Neural cell (in vitro differentiated cells): ENCODE measurements around the gene PEX6.
"Not testable (repeated sequence)": the region's sequence is repeated elsewhere in the genome, so short reads cannot be mapped to it uniquely, and the experiment has no call there.

Experiments used
- RAD21 ChIP-seq: fragments of 450-650 bp; conservative IDR thresholded peaks from 2 replicates; pipeline ENCODE4 v1.6.1; 2014; ENCODE audit warnings: antibody characterized with exemption, mild to moderate bottlenecking, moderate library complexity
- TF ChIP-seq, protein P1 (sequence below): fragments of 450-650 bp; IDR thresholded peaks from 2 replicates; pipeline ENCODE4 v1.5.1; 2014; ENCODE audit warnings: antibody characterized with exemption, mild to moderate bottlenecking, moderate library complexity; ENCODE audit not compliant: poor library complexity, severe bottlenecking
- TF ChIP-seq, protein P2 (sequence below): IDR thresholded peaks from 2 replicates; pipeline ENCODE4 v1.6.1; 2012; ENCODE audit warnings: borderline replicate concordance

- TF ChIP-seq, protein P1, sequence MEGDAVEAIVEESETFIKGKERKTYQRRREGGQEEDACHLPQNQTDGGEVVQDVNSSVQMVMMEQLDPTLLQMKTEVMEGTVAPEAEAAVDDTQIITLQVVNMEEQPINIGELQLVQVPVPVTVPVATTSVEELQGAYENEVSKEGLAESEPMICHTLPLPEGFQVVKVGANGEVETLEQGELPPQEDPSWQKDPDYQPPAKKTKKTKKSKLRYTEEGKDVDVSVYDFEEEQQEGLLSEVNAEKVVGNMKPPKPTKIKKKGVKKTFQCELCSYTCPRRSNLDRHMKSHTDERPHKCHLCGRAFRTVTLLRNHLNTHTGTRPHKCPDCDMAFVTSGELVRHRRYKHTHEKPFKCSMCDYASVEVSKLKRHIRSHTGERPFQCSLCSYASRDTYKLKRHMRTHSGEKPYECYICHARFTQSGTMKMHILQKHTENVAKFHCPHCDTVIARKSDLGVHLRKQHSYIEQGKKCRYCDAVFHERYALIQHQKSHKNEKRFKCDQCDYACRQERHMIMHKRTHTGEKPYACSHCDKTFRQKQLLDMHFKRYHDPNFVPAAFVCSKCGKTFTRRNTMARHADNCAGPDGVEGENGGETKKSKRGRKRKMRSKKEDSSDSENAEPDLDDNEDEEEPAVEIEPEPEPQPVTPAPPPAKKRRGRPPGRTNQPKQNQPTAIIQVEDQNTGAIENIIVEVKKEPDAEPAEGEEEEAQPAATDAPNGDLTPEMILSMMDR = not testable (repeated sequence)
- TF ChIP-seq RAD21 = not testable (repeated sequence)
- TF ChIP-seq, protein P2, sequence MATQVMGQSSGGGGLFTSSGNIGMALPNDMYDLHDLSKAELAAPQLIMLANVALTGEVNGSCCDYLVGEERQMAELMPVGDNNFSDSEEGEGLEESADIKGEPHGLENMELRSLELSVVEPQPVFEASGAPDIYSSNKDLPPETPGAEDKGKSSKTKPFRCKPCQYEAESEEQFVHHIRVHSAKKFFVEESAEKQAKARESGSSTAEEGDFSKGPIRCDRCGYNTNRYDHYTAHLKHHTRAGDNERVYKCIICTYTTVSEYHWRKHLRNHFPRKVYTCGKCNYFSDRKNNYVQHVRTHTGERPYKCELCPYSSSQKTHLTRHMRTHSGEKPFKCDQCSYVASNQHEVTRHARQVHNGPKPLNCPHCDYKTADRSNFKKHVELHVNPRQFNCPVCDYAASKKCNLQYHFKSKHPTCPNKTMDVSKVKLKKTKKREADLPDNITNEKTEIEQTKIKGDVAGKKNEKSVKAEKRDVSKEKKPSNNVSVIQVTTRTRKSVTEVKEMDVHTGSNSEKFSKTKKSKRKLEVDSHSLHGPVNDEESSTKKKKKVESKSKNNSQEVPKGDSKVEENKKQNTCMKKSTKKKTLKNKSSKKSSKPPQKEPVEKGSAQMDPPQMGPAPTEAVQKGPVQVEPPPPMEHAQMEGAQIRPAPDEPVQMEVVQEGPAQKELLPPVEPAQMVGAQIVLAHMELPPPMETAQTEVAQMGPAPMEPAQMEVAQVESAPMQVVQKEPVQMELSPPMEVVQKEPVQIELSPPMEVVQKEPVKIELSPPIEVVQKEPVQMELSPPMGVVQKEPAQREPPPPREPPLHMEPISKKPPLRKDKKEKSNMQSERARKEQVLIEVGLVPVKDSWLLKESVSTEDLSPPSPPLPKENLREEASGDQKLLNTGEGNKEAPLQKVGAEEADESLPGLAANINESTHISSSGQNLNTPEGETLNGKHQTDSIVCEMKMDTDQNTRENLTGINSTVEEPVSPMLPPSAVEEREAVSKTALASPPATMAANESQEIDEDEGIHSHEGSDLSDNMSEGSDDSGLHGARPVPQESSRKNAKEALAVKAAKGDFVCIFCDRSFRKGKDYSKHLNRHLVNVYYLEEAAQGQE = not testable (repeated sequence)
Observed at GRCh38 chr6:42941356-42941755, 37.6 kb downstream of the PEX6 start.
